Fibroblast of skin of back (primary cell): Measurements from ENCODE around the gene ZNF474.
A peak's percentile ranks its signal among the peaks of the same experiment; 100 is the strongest.

ENCODE experiments used
- DNase-seq: peaks from one replicate; pipeline ENCODE4 v3.0.0-alpha.2; 2013

The ZNF474 gene

DNA sequence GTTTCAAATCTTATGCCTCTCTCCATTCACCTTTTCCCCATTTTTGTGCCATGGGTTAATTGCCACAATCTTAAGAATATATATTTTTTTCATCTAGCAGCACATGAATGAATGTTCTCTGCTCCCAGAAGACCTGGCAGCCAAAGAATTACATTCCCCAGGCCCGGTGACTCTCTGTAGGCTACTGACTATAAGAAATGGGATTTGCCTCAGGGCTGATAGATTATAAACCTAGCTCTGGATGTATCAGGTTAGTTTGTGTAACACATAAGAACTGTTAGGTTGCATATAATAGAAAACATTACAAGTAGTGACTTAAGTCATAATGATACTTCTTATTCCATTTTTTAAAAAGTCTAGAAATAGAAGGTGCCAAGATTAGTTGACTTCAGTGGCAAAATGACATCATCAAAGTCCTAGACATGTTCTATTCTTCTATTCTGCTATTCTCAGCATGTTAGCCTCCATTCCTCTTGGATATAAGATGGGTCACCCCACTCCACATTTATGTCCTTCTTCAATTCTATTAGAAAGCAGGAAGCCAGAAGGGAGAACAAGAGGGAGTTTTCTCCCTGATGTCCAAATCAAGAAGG, 10.9 kb upstream of the ZNF474 start:
- DNase-seq, result no peak

DNA sequence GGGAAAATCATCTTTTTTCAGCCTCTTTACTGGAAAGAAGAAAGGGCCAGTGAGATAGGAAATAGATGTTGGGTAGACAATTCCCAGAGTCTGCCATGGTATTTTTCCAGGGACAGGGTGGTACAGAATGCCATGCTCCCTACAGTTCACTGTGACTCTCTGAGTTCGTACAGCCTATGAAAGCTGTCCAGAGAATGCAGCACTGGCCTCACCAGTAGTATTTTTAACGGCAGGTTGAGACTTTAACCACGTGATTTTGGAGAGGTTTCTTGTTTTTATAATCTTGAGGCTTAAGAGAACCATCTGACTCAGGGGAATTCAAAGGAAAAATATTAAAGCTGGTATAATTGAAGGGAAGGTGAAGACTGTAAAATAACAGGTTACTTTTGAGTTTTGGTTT, 10.1 kb upstream of the ZNF474 start:
- DNase-seq, result no peak

DNA sequence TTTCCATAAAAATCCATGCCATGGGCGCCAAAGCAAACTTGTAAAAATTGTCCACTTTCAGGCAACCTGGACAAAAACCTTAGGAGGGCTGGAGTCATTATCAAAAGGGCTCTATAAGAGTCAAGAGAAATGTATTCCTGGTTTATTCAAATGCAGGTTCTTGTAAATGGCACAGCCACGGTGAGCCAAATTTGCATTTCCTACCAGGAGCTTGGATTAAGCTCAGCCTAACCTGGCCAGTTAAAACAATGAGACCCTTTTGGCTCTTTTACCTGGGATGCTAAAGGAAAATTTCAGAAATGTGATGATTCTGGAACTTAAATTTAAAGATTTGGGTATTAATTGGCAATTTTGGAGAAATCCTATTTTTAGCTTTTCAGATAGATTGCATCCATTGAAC, 8.9 kb upstream of the ZNF474 start:
- no peak for DNase-seq

DNA sequence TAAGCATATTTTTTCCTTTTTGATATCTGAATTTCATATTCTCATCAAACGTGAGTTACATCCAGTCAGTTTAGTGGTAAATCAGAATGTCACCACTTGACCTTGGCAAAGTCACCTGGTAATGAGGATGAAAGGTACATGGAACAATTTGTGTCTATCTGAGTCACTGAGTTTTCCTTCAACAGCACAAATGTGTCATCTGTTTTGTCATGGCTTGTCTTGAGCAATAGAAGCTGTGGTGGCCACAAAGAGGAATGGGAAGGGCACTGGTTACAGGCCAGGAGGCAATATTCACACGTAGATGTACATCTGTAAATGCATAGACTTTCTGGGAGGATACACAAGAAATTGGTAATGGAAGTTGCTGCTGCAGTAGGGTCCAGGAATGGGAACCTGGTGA, 8.4 kb upstream of the ZNF474 start:
- DNase-seq, result peak; percentile 42

DNA sequence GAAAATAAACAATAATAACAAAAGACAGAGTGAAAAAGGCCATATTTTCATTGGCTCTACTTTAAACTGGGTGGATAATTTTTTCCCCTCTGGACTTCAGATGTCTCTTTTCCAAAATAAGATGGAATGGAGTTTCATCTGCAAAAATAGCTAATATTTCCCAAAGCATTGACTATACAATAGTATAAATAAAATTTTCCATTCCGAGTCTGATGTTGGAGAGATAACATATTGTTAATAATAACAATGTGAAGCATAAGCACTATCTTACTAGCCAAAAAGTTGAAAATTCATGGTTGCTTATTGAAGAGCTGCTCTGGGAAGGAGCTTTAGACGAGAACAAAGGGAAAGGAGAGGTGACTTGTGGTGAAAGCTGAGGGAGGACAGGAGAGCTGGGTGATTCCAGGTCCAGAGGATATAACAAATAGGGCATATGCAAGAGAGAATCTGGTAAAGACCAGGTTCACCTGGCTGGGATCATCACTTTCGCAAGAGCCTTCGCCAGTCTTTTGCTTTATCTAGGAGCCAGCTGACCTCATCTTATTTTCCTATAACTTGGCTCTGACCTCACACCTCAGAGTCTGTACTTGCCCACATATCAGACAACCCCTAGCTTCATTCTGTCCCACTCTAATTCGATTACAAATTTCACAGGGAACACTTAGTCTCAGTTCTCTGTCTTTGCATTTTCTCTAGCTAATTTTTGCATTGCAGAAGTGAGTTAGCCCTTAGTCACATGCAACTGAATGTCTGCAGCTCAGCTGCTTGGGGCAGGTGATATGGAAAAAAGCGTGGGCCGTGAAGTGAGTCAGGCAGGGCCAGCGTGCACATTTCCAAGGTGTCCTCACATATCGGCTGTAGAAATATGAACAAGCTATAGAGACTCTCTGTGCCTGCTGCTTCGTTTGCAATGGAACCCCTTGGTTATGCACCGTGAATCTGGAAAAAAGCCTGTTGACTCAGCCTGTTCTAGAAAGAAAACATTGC, 7.6 kb upstream of the ZNF474 start:
- DNase-seq, result no peak

DNA sequence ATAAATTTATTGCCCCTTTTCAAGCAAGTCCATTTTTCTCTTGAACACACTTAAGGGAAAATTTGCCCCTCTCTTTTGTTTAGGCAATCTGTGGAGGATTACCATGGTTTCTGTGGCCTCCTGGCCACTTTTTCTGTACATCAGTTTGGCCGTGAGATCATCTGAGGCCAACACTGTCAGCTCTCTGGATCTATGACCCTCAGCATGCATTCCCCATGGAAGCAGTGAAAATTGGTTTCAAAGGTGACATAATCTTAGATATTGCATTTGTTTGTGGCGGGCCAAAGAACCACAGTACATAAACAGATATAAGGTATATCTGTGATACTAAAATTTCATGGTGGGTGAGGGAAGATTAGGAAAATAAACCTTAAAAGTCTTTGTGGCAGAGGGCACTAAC, 4.6 kb upstream of the ZNF474 start:
- no peak for DNase-seq

DNA sequence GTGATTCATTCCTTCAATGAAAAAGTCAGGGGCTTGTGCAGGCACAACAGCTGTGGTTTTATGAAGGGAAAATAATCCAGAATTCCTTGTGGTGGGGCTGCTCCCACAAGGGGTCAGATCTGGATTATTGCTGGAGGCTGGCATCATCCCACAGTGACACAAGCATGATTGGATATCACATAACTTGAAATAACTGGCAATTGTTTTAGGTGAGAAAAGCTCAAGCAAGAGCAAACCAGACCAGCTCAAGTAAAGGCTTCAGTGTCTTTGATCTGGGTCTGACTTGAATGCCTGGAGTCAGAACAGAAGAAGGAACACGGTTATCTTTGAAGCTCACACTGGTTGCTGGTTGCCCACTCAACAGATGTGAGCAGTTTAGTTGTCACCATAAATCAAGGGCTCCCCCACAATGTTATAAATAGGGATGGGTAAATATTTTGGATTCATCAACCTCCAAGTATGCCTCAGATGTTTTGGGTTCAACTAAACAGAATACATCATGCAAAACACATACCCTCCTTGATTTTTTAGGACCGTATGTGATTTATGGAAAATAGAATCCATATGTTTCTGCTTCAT, 3.1 kb upstream of the ZNF474 start:
- DNase-seq, result peak; percentile 84

DNA sequence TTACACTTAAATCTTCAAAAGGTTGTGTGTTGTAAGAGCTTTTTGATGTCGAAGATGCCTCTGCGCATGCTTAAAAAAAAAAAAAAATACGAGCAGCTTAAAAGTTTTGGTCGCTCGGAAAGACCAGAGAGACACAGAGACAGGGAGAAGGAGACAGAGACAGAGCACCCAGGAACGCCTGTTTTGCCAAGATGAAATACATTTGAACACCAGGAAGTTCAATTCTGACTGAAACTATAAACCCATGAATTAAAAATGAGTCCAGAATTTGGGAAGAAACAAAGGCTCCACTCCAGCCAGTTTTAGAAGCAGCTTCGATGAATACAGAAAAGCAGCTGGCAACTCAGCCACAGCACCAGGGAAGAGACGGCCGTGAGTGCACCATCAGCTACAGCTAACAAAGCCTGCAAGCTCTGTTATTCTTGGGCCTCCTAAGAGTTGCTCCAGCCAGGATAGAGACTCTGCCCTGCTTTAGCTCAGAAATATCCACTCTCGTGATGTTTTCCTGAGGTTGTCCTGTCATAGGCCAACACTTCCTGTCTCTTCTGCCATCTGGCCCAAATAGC, 2.5 kb upstream of the ZNF474 start:
- peak; percentile 53 for DNase-seq

DNA sequence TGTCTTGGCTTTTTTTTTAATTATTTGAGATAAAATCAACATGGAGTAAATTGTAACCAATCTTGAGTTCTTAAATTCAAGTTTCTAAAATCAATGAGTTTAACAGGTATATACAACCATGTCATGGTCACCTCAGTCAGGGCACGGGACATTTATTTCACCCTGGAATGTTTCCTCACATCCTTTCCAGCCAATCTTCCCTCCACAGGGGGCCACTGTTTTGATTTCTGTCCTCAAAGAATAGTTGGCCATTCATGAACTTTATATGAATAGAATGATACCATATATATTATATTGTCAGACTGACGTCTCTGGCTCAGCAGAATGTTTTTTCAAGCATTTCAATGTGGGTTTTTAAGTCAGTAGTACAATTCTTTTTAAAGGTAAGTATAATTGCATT, 806 bp downstream of the ZNF474 start:
- DNase-seq, result peak; percentile 40

DNA sequence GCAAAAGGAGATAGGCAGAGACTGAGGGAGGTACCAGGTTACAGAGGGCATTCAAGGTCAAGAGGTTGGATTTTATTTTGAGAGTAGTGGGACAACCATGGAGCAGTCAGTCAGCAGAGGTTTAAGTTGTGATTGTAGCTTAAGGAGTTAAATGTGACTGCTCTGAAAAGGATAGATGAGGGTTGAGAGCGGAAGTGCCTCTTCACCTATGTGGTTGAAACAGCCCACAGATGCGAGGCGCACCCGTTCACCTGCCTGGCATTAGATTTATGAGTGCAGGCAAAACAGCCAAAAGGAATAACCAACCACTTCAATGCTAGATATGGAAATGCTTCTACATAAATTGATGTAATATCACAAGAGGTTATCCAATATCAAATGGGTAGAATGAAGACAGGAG, 8.4 kb downstream of the ZNF474 start:
- no peak for DNase-seq

DNA sequence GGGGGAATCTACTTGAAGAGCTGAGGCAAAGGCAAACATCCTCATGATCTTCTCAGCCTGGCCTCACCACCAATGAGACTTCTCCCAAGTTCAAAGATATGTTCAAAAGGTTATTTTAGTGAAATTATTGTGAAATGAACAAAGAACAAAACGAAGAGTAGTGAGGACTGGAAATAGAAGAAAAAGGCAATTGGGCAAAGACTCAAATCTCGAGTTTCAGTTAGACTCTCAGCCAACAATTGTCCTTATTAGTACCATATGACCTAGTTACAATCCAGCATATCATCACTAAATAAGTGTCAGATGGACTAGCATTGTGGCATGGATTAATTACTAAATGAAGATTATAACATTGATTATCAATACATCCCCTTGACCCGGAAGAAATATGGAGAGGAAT, 9.0 kb downstream of the ZNF474 start:
- no peak for DNase-seq

DNA sequence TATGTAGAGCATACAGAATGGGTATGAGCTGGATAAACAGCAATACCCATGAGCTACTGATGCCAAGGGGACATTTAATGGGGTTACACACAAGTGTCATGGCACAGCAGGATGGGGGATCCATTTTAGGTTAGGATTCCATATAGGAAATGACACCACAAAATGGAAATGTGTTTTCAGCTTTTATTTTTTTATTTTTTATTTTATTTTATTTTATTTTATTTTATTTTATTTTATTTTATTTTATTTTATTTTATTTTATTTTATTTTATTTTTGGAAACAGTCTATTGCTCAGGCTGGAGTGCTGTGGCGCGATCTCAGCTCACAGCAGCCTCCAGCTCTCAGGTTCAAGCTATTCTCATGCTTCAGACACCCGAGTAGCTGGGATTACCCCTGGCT, 11.6 kb downstream of the ZNF474 start:
- DNase-seq, result no peak

DNA sequence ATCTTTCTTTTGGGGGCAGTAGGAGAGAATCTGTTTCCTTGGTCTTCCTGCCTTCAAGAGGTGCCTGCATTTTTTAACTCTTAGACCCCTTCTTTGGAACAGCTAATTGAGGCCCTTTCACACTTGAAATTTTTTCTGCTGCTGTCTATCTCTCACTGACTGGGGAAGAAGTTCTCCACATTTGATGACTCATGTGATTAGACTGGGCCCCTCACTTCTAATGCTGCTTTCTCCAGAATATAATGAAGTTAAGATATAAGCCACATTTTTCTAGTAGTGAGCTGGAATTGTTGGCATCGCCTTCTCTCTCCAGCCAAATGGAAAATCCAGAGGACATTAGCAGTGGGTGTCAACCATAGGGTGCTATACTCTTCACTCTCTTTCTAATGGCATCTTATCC, 12.4 kb downstream of the ZNF474 start:
- peak; percentile 86 for DNase-seq

DNA sequence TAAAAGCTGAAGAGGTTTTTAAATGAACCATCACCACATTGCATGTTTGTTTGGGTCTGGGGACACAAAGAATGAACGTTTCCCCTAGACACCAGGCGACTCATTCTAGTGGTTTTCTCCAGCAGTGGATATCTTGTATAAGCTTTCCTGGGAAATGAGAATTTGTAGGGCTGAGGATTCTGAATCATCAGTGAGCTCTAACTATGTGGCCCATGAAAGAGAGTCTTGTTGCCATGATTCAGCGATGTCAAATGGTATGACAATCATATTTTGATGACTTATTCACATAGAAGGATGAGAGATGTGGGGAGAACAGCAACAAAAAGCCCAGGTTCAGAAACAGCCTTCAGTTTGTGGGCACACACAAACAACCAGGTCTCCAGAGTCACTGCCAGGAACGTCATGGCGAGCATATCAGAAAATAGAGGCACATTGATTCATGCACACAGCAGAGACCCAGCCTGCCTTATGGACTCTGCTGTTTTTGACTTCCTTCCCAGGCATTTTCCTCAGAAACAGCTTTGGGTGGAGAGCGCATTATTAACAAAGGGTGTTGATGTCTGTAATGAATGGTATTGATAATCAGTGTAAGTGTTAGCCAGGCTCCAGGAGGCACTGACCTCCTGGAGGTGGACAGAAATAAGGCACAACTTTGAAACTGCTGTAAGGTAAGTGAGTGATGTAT, 13.3 kb downstream of the ZNF474 start:
- DNase-seq, result peak; percentile 98

DNA sequence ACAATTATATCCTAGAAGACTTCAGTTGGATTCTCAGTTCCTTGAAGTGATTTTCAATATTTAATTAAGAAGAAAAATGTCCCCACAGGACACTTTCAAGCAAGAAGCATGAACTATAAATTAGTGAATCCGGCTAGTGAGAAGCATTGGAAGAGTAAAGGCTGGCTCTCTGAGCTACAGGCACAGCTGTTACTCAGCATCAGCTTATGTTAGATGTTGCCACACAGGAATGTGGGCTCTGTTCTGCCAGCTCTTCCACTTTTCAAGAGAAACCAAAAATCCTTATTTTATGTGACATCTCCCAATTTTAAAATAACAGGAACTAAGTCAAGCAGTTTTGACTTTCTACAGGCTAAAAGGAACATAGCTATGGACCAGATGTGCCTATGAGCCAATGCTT, 14.9 kb downstream of the ZNF474 start:
- peak; percentile 32 for DNase-seq

DNA sequence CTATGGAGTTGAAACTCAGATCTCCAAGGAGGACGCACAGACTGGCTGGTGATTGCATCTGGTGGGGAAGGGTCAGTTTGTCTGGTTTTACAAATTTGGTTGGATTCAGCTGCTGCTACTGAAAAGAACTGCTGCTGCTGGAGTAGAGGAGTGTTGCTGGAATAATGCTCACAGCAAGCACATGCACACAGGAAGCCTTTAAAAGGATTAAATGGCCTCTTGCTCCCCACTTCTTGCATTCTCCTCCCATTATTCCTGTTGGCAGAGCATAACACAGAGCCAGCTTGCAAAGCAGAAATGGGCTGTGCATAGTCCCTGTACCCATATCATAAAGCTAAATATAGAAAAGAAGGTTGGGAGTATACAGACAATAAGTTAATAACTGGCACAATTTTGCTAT, 16.6 kb downstream of the ZNF474 start:
- no peak for DNase-seq

DNA sequence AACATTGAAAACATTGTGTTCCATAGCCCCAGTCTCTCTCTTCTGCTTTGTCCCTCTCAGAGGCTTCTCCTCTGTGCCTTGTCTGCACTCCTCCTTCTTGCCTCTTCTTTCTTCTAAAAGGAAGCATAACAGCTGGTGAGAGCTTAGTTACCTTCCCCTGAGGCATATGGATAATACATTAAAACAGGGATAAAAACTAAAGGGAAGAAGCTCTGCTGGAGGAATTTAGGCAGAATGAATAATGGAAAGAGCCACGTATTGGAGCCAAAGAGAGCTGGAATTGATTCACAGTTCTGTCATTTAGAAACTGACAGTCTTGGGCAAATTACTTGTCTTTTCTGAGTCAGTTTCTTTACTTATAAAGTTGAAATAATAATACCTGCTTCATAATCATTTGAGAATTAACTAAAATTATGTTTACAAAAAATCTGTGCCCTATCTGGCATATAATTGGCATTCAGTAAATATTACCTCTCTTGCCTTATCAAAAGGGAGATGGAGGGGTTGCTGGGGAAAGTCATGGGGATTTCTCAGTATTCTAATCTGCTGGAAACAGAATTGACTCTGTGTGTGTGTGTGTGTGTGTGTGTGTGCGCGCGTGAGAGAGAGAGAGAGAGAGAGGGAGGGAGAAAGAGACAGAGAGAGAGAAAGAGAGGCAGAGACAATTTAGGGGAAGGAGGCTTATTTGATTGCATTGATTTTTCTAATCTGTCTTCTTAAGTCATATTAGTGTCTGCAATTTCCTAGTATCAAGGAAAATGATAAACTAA, 20.2 kb downstream of the ZNF474 start:
- no peak for DNase-seq

DNA sequence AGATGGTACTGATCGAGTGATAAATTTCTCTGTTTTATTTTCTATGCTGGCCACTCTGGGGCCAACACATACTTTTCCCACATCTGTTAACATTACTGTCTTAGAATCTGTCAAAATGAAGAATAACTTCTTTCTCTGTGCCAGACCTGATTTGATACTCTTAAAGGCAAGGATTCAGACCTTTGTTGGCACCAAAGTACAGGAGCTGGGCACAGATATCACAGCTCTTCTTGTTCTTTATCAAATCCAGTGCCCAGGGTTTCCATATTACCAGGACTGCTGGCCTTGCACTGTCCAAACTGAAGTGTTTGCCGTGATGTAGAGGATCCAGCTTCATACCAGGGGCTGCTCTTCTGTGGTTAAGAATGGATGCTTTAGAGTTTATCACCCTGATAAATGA, 20.9 kb downstream of the ZNF474 start:
- peak; percentile 61 for DNase-seq

DNA sequence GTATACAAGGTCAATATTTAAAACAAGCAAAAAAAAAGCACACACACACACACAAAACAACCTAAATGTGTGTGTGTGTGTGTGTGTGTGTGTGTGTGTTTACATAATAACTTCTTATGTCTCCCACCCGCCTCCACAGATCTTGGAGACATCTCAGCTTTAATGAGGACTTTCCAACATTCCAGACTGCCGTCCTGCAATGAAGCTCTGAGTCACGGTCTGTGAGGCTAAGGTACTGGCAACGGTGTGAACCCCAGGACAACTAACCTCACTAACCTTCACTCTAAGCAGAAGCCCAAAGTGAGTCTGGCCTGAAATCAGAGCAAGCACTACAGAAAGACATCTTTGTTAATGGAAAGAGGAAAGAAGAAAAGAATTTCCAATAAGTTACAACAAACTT, 22.3 kb downstream of the ZNF474 start:
- peak; percentile 78 for DNase-seq

DNA sequence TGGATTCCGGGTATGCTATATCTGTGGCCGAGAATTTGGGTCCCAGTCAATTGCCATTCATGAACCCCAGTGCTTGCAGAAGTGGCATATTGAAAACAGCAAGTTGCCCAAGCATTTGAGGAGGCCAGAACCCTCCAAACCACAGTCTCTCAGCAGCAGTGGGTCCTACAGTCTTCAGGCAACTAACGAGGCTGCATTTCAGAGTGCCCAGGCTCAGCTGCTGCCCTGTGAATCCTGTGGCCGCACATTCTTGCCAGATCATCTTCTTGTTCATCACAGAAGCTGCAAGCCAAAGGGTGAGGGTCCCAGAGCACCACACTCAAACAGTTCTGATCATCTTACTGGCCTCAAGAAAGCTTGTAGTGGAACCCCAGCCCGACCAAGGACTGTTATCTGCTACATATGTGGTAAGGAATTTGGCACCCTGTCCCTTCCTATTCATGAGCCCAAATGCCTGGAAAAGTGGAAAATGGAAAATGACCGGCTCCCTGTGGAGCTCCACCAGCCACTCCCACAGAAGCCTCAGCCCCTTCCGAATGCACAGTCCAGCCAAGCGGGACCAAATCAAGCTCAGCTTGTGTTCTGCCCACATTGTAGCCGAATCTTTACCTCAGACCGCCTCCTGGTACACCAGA, 23.0 kb downstream of the ZNF474 start:
- peak; percentile 77 for DNase-seq

DNA sequence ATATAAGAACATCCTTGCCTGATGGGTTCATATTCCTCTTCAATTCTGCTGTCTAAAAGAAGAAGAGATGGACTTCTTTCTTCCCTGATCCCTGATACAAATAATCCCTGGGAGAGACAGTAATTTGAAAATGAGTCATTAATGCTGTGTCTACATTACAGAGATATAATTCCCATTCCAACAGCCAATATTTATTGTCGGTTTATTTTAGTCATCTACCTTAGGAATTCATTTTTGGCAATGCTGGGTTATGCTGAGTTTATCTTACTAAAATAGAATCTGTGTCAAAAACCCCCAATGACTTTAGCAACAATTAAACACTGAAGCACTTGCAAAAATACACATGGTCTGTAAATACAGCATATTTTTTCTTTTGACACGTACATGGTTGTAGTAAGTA, 23.9 kb downstream of the ZNF474 start:
- DNase-seq, result peak; percentile 93

DNA sequence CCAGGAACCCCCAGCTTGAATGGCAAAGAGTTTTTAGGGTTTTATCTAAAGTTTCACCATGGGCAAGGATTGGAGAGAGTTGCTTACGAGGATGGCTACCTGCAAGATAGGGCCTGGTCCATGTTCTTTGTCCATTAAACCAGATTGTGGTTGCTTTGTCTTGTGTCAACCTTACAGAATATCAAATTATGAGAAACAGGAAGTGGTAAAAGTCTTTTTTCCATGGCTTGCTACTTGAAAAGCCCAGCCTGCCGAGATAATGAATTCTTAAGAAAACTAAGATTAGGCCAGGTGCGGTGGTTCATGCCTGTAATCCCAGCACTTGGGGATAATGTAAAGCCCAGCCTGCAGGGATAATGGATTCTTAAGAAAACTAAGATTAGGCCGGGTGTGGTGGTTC, 24.4 kb downstream of the ZNF474 start:
- no peak for DNase-seq
